ENCODE measurements around the gene NXN.

NXN gene

GRCh38 chr17:778096-778495 is 201.5 kb downstream of the NXN start:
- no peak for TF ChIP-seq CTCF (IDR thresholded peaks at IDR 0.05; ENCODE audit: insufficient read depth, low read length, missing control alignments)
- DNase-seq (ENCODE audit: low read depth, low spot score): no peak
- ChIA-PET CTCF (interaction anchor here (1.2 to 7.4 kb wide), 2 partner anchors 25 to 204 kb away, joined by 5 to 102 read pairs; partner anchors contain the start of genes GEMIN4 and NXN), POLR2A (no interaction called here)
- H3K4me3 ChIP-seq (ENCODE audit: low read depth, low read length): no peak overlapping the region

GRCh38 chr17:774313-774584 is 205.3 kb downstream of the NXN start:
- no peak for DNase-seq (ENCODE audit: low read depth, low spot score)
- ChIA-PET POLR2A (no interaction called here), CTCF (interaction anchor here (0.9 to 3.2 kb wide), 4 partner anchors 10 to 207 kb away, joined by 3 to 11 read pairs (median 4); partner anchors contain the start of gene GEMIN4)
- H3K4me3 ChIP-seq (ENCODE audit: low read depth, low read length): no peak overlapping the region
- TF ChIP-seq CTCF (IDR thresholded peaks at IDR 0.05; ENCODE audit: insufficient read depth, low read length, missing control alignments): no peak

- no peak overlapping the region for H3K4me3 ChIP-seq (ENCODE audit: low read depth, low read length)
- TF ChIP-seq CTCF (IDR thresholded peaks at IDR 0.05; ENCODE audit: insufficient read depth, low read length, missing control alignments): no peak
- DNase-seq (ENCODE audit: low read depth, low spot score): no peak
- ChIA-PET CTCF (interaction anchor here (0.8 to 3.2 kb wide), 5 partner anchors 10 to 207 kb away, joined by 3 to 11 read pairs (median 4); partner anchors contain the start of gene GEMIN4), POLR2A (no interaction called here)
Observed at GRCh38 chr17:773467-774312, 205.9 kb downstream of the NXN start.

- H3K4me3 ChIP-seq (ENCODE audit: low read depth, low read length): no peak overlapping the region
- CTCF ChIA-PET: interaction anchor here (0.8 to 3.2 kb wide), 2 partner anchors 18 to 20 kb away, joined by 4 to 11 read pairs; partner anchors contain the start of gene GEMIN4
- DNase-seq (ENCODE audit: low read depth, low spot score): no peak
- no peak for TF ChIP-seq CTCF (IDR thresholded peaks at IDR 0.05; ENCODE audit: insufficient read depth, low read length, missing control alignments)
- POLR2A ChIA-PET: no interaction called here
Observed at GRCh38 chr17:773016-773415, 206.6 kb downstream of the NXN start.

- CTCF ChIA-PET: interaction anchor here (0.7 to 1.3 kb wide), 4 partner anchors 13 to 232 kb away, joined by 3 to 4 read pairs (median 4); partner anchors contain the start of gene GEMIN4
- DNase-seq (ENCODE audit: low read depth, low spot score): no peak
- no peak overlapping the region for H3K4me3 ChIP-seq (ENCODE audit: low read depth, low read length)
- POLR2A ChIA-PET: no interaction called here
- no peak for TF ChIP-seq CTCF (IDR thresholded peaks at IDR 0.05; ENCODE audit: insufficient read depth, low read length, missing control alignments)
Observed at GRCh38 chr17:767076-767475, 212.5 kb downstream of the NXN start.

- DNase-seq (ENCODE audit: low read depth, low spot score): no peak
- no peak for TF ChIP-seq CTCF (IDR thresholded peaks at IDR 0.05; ENCODE audit: insufficient read depth, low read length, missing control alignments)
- ChIA-PET POLR2A (no interaction called here), CTCF (interaction anchor here (2.3 to 3.9 kb wide), 2 partner anchors 7 to 220 kb away, joined by 17 to 19 read pairs; partner anchors contain the start of genes GEMIN4 and NXN)
- H3K4me3 ChIP-seq (ENCODE audit: low read depth, low read length): no peak overlapping the region
Observed at GRCh38 chr17:760371-760770, 219.2 kb downstream of the NXN start.
